ENCODE data around the gene APLF.
"Not testable (repeated sequence)": the region's sequence is repeated elsewhere in the genome, so short reads cannot be mapped to it uniquely, and the experiment has no call there.

Gene APLF

DNA sequence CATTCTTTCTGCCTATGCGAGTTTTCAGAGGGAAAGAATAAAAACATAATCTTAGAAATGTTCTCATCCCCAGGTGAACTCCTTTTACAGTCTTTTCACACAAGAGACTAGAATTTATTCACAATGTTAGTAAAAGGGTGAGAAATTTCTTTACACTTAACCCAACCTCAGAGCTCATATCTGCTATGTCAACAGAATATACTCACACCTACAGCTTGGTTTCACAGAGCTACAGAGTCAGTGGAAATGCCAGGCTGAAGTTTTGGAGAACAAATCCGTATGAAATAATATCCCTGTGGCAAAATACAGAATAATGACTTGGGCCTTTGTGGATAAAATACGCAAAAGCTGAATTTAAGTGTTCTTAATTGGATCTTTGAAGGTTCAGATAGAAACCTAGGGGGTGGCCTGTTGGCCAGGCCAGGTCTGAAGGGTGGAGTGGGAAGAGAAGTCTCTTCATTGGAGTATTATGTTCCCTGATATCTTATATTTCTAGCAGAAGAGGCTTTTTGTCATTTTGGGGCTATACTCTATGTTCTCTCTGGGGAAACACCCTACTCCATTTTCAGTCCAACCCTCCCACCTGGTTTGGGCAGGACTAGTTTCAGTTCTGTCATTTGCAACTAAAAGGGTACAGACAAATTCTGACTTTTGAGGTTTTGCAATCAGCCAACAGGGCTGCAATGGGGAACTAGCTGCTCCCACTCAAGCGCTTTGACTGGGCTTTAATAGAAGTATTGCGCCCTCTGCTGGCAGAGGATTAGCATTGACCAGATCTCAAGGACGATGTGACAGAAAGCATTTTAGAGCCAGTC is 26.0 kb upstream of the APLF start:
- DNase-seq, result peak; percentile 84 to 88

DNA sequence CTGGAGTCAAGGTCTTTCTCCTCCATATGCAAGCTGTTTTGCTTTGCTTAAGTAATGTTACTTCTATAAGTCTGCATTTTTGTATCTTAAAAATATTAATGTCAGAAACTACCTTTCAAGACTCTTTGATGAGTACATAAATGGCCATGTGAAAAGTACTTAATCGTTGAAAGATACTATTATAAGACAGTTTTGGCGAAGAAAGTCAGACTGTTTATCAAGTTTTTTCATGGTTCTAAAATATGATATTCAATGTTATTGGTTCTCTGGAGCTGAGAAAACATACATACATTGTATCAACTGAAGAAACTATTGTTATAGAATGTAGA is 25.4 kb upstream of the APLF start:
- DNase-seq, result no peak

DNA sequence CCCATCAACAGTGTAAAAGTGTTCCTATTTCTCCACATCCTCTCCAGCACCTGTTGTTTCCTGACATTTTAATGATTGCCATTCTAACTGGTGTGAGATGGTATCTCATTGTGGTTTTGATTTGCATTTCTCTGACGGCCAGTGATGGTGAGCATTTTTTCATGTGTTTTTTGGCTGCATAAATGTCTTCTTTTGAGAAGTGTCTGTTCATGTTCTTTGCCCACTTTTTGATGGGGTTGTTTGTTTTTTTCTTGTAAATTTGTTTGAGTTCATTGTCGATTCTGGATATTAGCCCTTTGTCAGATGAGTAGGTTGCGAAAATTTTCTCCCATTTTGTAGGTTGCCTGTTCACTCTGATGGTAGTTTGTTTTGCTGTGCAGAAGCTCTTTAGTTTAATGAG is 21.0 kb upstream of the APLF start:
- not testable (repeated sequence) for DNase-seq

DNA sequence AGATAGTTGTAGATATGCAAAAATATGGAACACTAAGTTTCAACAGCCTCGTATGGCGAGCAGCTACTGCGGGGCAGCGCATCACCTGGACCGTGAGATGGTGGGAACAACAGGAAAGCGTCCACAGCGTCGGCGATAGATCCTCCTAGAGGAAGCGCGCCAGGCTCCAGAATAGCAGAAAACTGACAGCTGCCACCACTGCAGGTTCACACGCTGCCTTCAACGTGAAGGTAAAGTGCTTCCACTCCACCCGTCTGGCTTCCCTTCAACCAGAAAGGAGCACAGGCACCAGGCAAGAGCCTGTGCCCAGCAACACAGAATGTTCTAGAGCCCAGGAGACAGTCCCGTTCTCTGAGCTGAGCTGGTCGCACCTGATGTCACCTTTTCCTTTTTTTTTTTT is 20.3 kb upstream of the APLF start:
- DNase-seq, result no peak

DNA sequence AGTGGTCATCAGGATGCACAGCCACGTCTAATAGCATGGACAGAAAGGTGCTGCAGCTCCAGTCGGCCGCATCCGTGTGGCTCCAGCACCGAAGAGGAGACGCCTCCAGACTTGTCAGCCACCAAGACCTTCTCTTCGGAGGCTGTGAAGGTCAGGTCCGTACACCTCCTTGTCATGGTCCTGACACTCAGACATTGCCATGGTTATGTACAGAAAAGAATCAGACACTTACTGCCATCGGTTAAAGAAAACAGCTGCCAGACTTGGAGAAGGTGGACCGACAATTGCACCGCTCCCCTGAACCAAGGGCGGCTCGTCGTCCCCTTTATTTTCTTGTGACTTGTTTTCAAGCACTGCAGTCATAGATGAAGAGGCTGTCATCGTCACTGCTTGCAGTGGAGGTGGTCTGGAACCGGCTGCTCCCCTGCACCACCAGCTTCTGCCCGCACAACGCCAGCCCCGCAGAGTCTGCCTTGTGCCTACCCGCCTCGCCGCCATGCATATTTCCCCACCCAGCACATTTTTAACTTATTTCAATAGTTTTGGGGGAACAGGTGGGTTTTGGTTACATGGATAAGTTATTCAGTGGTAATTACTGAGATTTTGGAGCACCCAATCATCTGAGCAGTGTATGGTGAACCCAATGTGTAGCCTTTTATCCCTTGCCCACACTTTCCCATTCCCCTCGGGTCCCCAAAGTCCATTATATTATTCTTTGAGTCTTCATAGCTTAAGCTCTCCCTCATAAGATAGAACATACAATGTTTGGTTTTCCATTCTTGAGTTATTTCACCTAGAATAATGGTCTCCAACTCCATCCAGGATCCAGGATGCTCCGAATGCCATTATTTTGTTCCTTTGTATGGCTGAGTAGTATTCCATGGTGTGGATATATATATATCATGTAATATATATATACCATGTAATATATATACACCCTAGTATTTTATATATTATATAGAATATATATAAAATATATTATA is 18.4 kb upstream of the APLF start:
- no peak for DNase-seq

DNA sequence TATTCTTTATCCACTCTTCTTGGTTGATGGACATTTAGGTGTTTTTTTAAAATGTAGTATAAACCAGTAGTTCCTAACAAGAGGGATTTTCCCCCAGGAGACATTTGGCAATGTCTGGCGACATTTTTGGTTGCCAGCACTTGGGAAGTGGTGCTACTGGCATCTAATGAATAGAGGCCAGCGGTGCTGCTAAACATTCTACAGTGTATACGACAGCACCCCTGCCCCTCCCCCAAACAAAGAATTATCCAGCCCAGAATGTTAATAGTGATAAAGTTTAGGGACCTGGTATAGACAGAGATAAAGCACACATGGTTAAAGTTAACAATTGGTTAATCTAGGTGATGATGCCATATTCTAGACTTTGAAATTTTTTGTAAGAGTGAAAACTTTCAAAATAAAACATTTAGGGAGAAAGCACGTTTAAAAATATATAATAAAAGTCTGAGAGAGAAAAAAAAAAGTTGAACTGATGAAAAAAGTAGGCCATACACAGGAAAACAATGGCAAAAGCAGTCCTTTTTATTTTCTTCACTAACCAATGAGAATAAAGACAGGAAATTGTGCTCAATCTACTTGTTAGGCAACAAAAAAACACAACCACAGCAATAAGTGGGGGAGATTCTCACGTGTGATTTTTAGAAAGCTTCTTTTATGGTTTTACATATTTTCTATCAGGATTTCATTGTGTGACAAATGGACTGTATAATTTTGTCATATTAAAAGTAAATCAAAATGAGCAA is 15.1 kb upstream of the APLF start:
- DNase-seq, result no peak

DNA sequence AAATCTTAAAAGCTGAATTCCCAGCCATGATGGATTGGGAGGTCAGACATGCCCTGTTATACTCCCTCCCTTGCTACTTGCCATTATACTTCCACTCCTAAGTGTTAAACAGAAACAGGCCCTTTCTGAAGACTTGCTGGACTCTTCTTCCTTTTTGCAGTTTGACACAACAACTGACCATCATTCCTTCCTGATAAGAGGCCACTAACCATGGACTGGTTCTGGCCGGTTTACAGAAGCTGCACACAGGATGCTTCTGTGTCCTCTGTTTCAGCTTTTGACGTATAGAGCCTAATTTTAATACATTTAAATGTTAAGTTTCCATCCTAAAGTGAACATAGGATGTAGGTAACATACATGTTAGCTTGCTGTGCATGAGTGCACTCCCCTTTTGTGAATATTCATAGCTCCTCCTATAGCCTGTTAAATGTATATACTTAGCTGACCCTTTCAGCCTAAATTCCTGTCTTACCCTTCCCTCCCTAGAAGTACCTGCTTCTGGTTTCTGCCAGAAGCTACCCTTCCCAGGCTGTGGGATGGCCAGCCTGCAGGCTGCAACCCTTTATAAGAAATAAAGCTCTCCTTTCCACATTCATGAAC is 13.5 kb upstream of the APLF start:
- no peak for DNase-seq

DNA sequence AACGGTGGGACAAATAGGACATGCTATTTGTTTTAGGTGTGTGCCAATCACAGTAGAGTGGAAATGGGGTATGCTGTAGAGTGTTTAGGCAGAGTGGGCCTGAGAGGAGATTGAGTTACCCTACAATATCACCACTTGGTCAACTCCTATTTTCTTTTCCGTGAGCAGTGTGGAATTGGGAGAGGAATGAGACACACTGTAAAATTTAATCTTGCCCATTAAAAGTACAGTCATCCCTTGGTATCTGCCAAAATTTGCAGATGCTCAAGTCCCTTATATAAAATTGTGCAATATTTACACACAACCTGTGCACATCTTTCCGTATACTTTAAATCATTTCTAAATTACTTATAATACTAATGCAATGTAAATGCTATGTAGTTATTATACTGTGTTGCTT is 12.7 kb upstream of the APLF start:
- no peak for DNase-seq

DNA sequence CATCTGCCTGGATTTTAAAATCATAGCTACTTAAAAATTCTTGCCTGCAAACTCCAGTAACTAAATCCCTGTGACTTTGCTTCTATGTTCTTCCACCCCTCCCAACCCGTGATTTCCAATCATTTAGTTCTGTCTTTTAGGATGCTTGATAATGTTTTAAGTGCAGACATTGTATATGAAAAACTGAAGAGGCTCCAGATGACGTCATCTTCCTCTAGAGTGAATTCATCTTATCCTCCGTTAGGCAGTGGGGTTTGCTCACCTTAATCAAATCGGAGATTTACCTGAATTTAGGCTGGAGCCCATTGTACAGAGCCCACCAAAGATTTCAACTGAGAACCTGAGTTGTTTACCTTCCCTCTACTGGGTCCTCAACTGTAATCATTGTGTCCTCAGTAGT is 11.2 kb upstream of the APLF start:
- DNase-seq, result no peak

DNA sequence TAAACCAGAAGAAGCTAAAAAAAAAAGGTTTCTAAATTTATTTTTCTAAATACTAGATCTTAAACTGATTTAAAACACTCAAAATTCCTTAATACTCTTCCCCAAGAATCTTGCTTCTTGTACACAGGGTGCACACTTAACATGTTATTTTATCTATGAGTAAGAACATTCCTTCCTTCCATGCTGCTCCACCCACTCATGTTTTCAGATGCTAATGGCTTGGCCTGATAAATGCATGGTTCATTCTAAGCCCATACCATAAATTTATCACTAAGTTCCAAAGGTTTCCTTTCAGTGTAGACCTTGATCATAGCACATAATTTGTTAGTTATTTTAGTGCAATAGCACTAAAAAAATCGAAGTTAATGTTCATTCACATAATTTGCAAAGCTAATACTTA is 8.4 kb upstream of the APLF start:
- DNase-seq, result no peak

DNA sequence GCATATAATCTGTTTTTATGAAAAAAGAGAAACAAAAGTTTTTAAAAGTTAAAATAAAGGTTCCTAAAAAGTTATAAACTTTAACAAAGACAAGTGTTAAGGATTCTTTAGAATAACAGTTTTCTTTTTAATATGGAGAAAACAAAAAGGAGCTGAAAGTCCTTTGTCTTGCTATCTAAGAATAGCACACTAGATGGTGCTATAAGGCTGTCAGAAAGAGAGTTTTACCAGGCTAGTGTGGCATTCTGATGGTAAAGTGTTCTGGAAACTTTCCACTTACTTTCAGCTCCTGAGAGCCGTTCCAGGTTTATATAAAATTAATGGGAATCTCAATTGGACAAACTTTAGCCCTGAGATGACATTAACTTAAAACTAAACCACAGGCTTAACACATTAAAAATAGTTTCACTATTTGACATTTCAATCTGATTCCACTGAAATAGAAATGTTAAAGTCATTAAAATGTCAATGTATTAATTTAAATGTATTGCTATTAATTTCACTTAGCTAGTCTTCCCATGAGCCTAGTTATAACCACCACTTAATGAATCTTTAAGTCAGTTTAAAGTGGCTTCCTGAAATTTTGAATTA is 4.0 kb upstream of the APLF start:
- no peak for DNase-seq

DNA sequence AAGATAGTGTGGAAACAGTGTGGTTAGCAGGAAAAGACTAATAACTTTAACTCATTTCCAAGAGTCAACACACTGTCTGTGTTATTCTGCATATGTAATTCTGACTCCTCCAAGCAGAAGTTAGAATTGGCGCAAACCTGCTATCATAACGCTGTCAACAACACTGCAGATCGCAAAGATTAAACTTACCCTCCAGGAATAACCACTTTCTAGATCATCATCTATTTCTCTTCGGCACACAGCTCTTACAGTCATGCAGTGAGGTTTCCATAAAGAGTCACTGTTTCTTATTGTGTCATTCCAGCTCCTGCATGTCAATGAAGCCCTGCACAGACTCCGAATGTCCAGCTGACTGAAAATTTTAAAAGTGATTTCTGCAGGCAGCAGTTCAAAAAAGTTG is 2.7 kb upstream of the APLF start:
- no peak for DNase-seq

DNA sequence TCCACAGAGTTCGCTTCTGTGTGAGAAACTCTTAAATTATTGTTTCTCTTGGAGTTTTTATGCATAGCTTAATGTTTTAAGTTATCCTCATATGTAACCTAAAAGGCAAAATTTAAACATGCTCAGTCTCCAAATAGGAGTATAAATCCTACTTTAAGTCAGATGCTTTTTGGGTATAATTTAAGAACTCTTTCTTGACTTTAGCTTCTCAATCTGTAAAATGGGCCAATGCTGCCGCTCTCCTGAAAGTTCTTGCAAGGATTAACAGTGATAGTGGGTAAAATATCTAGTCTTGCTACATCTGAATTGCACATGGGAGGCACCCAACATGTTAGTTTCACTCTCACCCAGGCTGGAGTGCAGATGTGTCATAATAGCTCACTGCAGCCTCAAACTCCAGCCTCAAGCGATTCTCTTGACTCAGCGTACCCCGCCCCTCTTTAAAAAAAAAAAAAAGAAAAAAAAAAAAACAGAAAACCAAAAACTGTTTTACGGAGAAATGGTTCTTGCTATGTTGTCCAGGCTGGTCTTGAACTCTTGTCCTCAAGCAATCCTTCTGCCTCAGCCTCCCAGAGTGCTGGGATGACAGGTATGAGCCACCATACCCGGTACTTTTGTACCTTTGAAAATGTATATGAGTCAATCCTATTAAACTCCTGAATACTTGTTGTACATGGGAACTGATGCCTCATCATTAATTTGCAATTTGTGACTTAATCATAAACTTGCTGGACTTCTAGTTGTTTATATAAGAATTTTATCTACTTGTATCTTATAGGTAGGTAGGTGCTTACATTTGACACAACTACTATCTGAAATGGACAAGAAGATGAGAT is 2.1 kb upstream of the APLF start:
- peak in 1 of 2 donors; percentile 27 for DNase-seq

DNA sequence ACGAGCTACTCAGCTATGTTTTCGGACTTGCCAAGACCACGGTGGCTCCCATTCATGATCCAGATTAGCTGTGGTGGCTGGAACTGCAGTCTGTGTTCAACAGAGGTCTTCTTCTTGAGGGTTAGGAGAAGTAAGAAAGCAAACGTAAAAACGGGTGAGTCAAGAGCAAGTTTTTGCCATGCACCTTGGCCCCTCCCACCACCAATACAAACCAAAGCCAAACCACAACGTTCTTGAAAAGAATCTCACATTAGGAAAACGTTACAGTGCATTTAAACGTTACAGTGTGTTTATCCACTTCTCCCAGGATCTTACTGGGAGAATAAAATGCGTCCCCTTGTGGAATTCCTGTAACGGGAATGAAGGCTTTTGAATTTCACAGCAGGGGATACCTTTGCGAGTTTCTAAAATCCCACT is 1.0 kb upstream of the APLF start:
- peak; percentile 32 to 49 for DNase-seq

DNA sequence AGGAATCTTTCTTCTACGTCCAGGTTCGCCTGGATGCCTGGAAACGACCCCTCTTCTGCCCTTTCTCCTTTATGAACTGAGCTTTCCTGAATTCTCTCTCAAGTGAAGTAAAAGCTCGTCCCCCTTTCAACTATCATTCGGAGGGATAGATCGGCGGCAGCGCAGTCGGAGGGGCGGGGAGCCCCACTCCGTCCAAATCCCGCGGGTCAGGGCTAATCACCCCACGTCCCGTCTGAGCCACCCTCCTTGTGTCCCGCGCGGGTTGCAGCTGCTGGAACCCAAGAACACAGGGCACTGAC is 658 bp upstream of the APLF start:
- no peak for DNase-seq

DNA sequence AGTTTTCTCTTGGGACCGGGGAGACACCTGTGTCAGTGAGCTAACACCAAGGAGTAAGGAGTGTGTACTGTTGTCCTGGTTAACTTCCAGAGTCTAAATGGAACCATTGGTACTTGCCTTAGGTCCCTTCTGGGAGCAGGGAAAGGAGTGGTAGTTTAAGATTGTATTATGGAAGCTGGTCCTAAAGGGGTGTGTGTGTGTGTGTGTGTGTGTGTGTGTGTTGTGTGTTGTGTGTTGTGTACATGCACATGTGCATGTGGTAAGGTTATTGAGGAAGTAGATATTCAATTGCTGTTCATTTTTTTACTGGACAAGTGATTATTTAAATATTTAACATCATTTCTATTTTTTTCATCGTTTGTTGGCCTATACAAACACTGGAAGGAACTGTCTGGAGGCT is 1.4 kb downstream of the APLF start:
- DNase-seq, result no peak

DNA sequence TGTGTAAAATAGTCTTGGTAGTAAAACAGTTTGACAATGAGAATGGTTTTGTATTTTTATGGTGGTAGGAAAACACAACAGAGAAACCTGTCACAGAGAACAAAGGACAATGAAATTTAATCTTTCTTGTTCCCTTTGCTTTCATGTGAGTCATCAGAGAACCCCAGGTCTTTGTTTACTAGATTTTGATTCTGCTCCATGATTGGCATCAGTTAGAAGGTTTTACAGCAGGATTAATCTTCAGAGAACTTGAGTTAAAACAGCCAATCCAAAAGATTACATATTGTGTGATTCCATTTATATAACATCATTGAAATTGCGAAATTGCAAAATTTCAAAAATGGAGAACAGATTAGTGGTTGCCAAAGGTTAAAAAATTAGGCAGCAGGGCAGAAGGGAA is 2.5 kb downstream of the APLF start:
- DNase-seq, result no peak

DNA sequence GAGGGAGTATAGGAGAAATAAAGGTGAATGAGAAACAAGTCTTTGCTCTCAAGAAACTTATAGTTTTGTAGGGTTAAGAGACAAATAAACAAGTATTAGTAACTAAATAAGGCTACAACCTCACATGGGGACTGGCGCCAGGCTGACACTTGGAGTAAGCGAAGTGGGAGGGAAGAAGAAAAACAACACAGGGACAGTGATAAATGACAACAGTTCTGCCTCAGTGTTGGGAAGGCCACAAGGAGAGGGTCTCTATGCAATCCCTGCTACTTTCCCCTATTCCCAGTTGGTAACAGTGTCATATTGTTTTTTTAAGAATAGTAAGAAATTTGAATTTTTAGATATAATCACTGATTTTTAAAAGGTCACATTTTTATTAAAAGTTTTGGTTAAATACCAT is 4.0 kb downstream of the APLF start:
- DNase-seq, result no peak

DNA sequence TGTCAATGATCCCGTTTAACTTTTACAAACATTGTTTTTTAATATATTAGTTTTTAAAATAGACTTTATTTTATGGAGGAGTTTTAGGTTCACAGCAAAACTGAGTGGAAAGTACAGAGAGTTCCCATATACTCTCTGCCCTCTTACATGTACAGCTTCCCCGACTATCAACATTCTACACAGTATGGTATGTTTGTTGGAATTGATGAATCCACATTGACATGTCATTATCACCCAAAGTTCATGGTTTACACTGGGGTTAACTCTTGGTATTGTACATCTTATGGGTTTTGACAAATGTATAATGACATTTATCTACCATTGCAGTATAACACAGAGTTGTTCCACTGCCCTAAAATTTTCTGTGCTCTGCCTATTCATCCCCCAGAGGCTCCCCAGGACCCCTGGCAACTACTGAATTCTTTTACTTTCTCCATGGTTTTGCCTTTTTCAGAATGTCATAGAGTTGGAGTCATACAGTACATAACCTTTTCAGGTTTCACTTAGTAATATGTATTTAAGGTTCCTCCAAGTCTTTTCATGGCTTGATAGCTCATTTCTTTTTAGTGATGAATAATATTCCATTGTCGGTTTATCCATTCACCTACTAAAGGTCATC is 5.5 kb downstream of the APLF start:
- DNase-seq, result no peak

DNA sequence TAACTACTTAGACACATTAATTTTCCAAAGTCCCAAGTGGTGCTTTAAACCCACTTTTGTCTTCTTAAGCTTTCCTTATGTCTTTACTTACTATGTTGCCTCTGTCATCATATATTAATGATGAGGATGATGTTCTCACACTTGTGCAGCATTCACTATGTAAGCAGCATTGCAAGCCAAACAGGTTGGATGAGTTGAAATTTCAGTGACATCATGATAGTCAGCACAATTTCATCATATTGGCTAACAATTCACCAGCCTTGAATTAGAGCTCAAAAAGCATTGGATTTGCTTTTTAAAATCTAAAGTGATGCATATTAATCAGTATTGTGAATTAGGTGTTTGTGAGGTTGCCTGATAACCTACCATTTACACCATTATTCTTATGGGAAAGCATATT is 7.7 kb downstream of the APLF start:
- no peak for DNase-seq

DNA sequence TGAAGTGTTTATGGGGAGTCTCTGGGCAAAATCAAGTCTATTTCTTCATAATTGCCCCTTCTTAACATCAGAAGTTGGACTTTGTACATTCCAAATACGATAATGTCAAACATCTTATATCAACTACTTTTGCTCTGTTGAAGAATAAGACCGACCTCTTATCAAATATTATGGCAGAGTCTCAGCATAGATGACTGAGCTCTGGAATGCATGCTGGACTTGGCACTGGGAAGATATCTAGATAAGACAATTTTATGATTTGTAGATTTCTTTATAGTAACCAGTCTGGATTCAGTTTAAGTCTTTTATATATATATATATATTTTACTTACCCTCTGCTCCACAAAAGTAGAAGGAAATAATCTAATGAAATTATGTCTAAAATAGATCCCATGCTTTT is 8.2 kb downstream of the APLF start:
- DNase-seq, result no peak

DNA sequence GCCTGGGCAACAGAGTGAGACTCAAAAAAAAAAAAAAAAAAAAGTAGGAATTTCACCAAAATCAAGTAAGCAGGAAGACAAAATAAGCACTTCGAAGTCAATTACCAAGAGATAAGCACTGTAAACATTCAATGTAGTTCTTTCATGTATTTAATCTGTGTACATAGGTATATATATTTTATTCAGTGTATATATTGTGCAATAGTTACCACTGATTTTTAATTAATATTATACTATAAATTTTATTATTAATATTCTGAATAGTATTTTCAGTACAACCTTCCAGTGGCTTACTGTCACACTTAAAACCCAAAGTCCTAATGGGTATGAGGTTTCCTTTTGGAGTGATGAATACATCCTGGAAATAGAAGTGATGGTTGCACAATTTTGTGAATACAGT is 9.1 kb downstream of the APLF start:
- DNase-seq, result no peak
